Measurements from ENCODE around the gene FOXQ1.

GRCh38 chr6:1334684-1335083, 22.8 kb downstream of the FOXQ1 start:
- TF ChIP-seq CTCF (IDR thresholded peaks at IDR 0.05; ENCODE audit: low read depth, low read length) = no peak
- no peak for TF ChIP-seq POLR2A (IDR thresholded peaks at IDR 0.05; ENCODE audit: extremely low read depth, insufficient read length)
- no peak for TF ChIP-seq MYC (IDR thresholded peaks at IDR 0.05; ENCODE audit: low read depth, low read length)
